Activated CD4-positive, CD25-positive, alpha-beta regulatory T cell treated with anti-CD3 and anti-CD28 coated beads, Interleukin-2, amount 50 U/mL, for 16 hours (primary cell): ENCODE data around the gene OSGIN1.

Source experiments
- DNase-seq: peaks from one replicate; pipeline ENCODE4 v3.0.0-alpha.2; 2020; ENCODE audit warnings: low read depth, low spot score

Gene OSGIN1

DNA sequence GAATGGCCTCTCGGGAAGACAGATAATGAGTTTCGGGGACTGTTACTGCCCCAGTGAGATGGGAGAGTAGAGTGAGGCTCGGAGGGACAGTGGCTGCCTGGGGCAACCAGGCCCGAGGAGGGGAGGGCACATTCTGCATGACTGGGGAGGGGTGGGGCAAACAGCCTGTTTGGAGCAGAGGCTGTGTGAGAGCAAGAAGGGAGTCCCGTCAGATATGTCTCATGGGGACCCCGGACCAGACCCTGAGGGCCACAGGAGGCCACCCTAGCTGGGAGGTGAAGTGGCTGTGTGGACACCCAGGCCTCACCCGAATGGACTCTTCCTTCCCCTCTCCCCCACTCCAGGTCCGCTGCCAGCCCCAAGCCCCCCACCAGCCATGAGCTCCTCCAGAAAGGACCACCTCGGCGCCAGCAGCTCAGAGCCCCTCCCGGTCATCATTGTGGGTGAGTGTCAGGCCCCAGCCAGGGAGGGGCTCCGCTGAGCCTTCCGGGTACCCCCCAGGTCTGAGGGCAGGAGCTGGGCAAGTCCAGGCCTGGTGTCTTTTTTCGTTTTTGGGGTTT lies 4.3 kb downstream of the OSGIN1 start:
- DNase-seq, result no peak

- no peak for DNase-seq
Measured at GRCh38 chr16:83958137-83958845, 5.3 kb downstream of the OSGIN1 start.

GRCh38 chr16:83958846-83959565 lies 6.0 kb downstream of the OSGIN1 start:
- no peak for DNase-seq

DNA sequence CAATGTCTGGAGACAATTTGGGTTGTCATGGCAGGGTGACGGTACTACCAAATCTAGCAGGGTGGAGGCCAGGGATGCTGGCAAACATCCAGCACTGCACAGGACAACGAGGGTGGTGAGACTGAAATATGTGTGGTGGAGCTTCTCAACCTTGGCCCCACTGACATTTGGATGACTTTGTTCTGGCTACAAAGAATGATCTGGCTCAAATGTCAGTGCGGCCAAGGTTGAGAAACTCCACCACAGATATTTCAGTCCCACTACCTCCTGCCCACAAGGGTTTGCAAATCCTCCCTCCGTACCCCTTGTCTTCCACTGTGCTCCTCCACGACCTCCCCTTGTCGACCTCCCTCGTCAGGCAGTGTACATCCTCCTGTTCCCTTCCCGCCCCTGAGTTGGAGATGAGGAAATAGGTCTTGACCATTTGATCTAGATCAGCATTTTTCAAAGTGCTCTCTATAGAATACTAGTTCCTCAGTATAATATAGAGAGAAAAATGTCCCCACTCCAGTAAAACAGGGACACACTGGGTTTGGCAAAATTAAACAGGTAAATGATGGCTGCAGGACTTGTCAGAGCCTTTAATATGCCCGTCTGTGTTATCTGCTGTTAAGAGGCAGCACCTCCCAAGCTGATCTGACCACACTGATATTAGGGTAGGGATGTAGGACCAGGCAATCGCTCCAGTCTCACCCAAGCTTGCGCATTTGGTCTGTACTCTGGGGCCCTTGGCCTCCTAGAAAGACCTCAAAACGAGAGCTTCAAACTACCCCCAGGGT lies 6.8 kb downstream of the OSGIN1 start:
- DNase-seq, result no peak

GRCh38 chr16:83960521-83961249 lies 7.6 kb downstream of the OSGIN1 start:
- no peak for DNase-seq

DNA sequence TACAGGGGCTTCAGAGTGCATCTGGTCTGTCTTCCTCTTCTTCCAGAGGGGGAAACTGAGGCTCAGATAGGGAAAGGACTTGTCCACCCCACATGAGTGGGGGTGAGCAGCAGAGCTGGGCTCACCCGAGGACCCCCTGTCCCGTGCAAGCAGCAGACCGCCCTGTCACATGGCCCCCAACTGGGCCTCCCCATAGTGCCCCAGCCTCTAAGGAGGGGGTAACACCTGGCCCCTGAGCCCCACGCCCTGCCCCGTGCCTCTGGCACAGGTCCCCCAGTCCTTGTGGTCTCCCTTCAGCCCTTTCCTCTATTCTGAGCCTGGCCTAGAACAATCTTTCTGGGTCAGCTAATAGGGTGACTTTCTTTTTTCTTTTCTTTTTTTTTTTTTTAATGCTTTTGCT lies 8.6 kb downstream of the OSGIN1 start:
- no peak for DNase-seq

DNA sequence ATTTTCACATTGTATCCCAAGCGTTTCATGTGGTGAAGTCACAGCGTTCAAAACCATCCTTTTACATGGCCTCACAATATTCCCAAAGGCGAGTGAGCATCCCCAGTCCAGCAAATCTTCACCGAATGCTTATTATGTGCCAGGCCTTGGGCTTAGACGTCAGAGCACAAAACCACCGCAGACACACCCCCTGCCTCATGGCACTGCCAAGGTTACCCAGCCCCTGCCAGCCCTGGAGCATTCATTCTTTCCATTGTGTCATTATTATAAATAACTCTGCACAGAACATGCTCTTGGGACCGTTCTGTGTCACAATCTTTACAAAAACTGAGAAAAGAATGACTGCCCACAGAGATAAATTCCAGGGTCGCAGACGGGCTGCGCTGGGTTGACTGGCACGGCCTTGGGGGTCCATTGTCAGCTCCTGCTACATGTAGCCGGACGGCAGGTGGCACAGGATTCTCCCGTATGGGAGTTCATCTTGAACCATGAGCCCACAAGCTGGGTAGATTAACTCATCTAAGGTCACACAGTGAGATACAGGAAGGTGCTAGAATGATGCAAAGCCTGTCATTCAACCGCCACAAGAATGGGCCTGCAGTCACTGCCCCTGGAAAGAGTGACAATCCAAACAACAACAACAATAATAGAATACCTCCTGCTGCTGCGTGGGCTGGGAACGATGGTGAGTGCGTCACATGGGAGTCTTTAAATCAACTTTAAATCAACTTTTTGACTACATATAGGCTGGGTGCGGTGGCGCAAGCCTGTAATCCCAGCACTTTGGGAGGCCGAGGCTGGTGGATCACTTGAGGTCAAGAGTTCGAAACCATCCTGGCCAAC lies 10.5 kb downstream of the OSGIN1 start:
- no peak for DNase-seq

GRCh38 chr16:83964684-83965443 lies 11.8 kb downstream of the OSGIN1 start:
- no peak for DNase-seq

- no peak for DNase-seq
Measured at GRCh38 chr16:83965444-83966152, 12.6 kb downstream of the OSGIN1 start.

- no peak for DNase-seq
Measured at GRCh38 chr16:83966153-83966696, 13.2 kb downstream of the OSGIN1 start.

- no peak for DNase-seq
Measured at GRCh38 chr16:83967091-83967490, 14.1 kb downstream of the OSGIN1 start.

- DNase-seq, result no peak
Measured at GRCh38 chr16:83967838-83968305, 14.8 kb downstream of the OSGIN1 start, which contains the start of gene NECAB2. Gene NECAB2, plus strand, starts transcription at chr16:83968244. Its CDS starts 405 bp downstream, at chr16:83968649.

- no peak for DNase-seq
Measured at GRCh38 chr16:83968306-83968851, 15.3 kb downstream of the OSGIN1 start.

DNA sequence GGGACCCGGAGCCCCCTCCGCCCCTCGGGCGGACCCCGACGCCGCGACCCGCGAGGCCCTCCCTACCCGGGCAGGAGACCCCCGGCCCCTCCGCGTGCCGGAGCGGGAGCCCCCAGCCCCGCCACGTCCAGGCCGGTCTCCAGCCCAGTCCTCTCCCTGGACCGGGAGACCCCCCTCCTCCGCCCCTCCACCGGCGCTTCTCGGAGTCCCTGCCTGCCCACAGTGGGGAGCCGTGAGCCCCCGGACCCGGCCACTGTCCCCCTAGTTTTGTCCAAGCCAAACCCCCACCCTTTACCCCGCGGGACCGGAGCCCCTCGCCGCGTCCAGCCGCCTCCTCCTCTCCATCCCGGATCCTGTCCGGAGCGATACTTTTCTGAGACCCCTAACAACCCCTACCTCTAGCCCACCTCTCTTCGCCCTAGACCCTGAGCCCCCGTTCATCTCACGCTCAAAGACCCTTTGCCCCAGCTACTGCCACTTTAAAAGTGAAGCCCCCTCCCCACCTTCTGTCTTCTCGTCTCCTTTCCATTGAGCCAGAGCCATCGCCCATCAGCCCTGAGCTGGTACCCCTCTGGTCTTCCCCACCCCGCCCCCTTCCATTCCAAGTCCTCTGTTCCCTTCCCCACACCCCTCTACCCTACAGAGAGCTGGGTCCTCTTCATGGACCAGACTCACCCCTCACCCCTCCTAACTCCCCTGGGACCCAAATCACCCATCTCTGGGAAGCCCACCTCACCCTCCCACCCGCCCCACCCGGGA lies 16.0 kb downstream of the OSGIN1 start:
- no peak for DNase-seq

DNA sequence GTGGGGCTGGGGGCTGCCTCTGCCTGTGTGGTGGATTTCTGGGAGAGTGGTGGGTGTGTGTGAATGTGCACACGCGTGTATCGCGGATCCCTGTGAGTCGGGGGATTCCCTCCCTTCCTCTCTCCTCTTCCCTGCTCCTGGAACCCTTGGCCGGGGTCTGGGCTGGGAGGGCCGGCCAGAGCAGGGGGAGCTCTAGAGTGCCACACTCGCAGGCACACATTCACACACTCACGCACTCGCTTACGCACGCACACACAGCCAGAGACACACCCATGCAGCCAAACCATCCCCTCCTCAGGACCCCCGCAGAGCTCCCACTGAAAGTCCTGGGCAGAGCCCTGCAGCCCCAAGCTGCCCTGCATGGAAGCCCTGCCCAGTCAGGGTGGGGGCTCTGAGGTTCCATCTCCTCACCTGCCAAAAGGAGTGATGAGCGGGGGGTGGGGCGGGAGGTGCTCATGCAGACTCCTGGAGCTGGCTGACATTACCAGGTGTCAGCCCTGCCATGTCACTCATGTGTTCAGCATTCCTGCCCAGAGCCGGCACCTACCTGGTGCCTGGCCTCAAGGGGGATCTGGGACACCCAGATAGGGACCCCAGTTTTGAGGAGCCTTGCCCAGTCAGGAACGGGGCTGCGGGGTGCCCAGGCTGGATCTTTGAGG lies 16.9 kb downstream of the OSGIN1 start:
- DNase-seq, result no peak

DNA sequence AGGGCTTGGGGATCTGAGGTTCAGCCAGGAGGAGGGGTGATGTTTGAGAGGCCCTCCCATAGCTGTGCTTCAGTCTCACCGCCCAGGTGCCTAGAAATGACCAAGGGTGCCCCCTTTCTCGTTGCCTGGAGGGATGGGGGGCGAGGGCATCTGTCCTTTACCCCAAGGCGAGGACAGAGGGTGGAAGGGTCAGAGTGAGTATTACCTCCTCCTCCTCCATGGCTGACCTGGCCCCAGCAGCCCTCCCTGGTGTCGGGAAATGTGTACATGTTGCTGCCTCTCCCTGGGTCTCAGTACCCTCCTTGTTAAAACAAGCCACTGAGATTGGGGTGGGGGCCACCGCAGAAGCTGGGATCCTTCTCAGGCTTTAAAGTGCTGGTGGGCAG lies 17.4 kb downstream of the OSGIN1 start:
- DNase-seq, result no peak
